ENCODE measurements around the gene NR3C2.

NR3C2 gene

GRCh38 chr4:148109216-148109615 is 333.0 kb downstream of the NR3C2 start:
- no peak for TF ChIP-seq CTCF (IDR thresholded peaks at IDR 0.05; ENCODE audit: low read depth, low read length)

GRCh38 chr4:148108766-148109165 is 333.4 kb downstream of the NR3C2 start:
- no peak for DNase-seq (ENCODE audit: extremely low read depth, low read depth)
- no peak for TF ChIP-seq CTCF (IDR thresholded peaks at IDR 0.05; ENCODE audit: low read depth, low read length)

More at GRCh38 chr4:148109216-148109615, 333.0 kb downstream of the NR3C2 start:
- no peak for DNase-seq (ENCODE audit: extremely low read depth, low read depth)

- DNase-seq (ENCODE audit: extremely low read depth, low read depth) = no peak
- TF ChIP-seq CTCF (IDR thresholded peaks at IDR 0.05; ENCODE audit: low read depth, low read length) = no peak
Observed at GRCh38 chr4:148103597-148104355, 338.4 kb downstream of the NR3C2 start.

- DNase-seq (ENCODE audit: extremely low read depth, low read depth) = no peak
- no peak for TF ChIP-seq CTCF (IDR thresholded peaks at IDR 0.05; ENCODE audit: low read depth, low read length)
Observed at GRCh38 chr4:148101790-148102189, 340.4 kb downstream of the NR3C2 start.

GRCh38 chr4:148101235-148101634 is 341.0 kb downstream of the NR3C2 start:
- no peak for DNase-seq (ENCODE audit: extremely low read depth, low read depth)
- no peak for TF ChIP-seq CTCF (IDR thresholded peaks at IDR 0.05; ENCODE audit: low read depth, low read length)

GRCh38 chr4:148097801-148098200 is 344.4 kb downstream of the NR3C2 start:
- no peak for TF ChIP-seq CTCF (IDR thresholded peaks at IDR 0.05; ENCODE audit: low read depth, low read length)
- DNase-seq (ENCODE audit: extremely low read depth, low read depth) = no peak

- no peak for DNase-seq (ENCODE audit: extremely low read depth, low read depth)
- TF ChIP-seq CTCF (IDR thresholded peaks at IDR 0.05; ENCODE audit: low read depth, low read length) = no peak
Observed at GRCh38 chr4:148095346-148095923, 346.8 kb downstream of the NR3C2 start.
